Measurements from ENCODE around the gene CDH4. TPM values are rescaled to one million over a fixed set of nuclear protein-coding genes. Genes with fewer than 3 reads are reported as not detected.

The CDH4 gene
- total and polyA plus RNA-seq, 2 of the 13 experiments (the other 11 are each of a cell fraction or from before 2014, with no cell fraction given), result not detected

- H2AFZ ChIP-seq (ENCODE audit: low read length), result no peak overlapping the region
- no peaks in the 10 kb centered on the region for H3K4me1 ChIP-seq (ENCODE audit: insufficient read depth, low read length)
- intact Hi-C loops (cut with micrococcal nuclease; ENCODE audit: unreplicated experiment), result no loop called here
- H3K4me2 ChIP-seq (ENCODE audit: low read depth, low read length), result no peak overlapping the region
- no peak for TF ChIP-seq ZUFSP (CRISPR knock-in tag; IDR thresholded peaks at IDR 0.05; ENCODE audit: borderline replicate concordance)
- TF ChIP-seq FOXK1 (CRISPR knock-in tag; IDR thresholded peaks at IDR 0.05; ENCODE audit: borderline replicate concordance, low read depth), result no peak
- TF ChIP-seq RBM39 (IDR thresholded peaks at IDR 0.05; ENCODE audit: low read depth, low read length, poor library complexity, severe bottlenecking), result no peak
- TF ChIP-seq GMEB1 (CRISPR knock-in tag; IDR thresholded peaks at IDR 0.05; ENCODE audit: borderline replicate concordance), result no peak
- TF ChIP-seq MTA1 (CRISPR knock-in tag; IDR thresholded peaks at IDR 0.05; ENCODE audit: borderline replicate concordance), result no peak
- TF ChIP-seq REL (CRISPR knock-in tag; conservative IDR thresholded peaks at IDR 0.05), result no peak
- TF ChIP-seq ZNF709 (CRISPR knock-in tag; IDR thresholded peaks at IDR 0.05), result no peak
- TF ChIP-seq ZNF383 (CRISPR knock-in tag; IDR thresholded peaks at IDR 0.05; ENCODE audit: borderline replicate concordance), result no peak
- no peak for TF ChIP-seq IKZF5 (CRISPR knock-in tag; IDR thresholded peaks at IDR 0.05)
- no peak for TF ChIP-seq ZBTB25 (CRISPR knock-in tag; IDR thresholded peaks at IDR 0.05)
- ATAC-seq (no peak), FAIRE-seq (no peak), DNase-seq (ENCODE audit: low spot score) (no peak)
- no TSS peak for BruUV-seq (replicated peaks)
- no peaks in the 10 kb centered on the region for H3K36me3 ChIP-seq (replicated peaks in 1 of 2; ENCODE audit: control insufficient read depth in 1 of 2, insufficient read depth in 2 of 2, low read length in 2 of 2)
- H4K20me1 ChIP-seq (ENCODE audit: insufficient read depth, low read length), result no peaks in the 10 kb centered on the region
- H3K27ac ChIP-seq (ENCODE audit: extremely low read length, insufficient read depth, low read length), result no peak overlapping the region
- peaks cover 1 to 35% of the 10 kb centered on the region in 2 experiments; a peak in 3 of 5 replicates for H3K27me3 ChIP-seq (ENCODE audit: control insufficient read depth in 1 of 2, insufficient read depth in 2 of 2, low read length in 2 of 2)
- ChIA-PET POLR2A (no interaction called here), CTCF (ENCODE audit: low intra/inter-chr PET ratio, low total read pairs) (no interaction called here)
- H3K79me2 ChIP-seq (ENCODE audit: insufficient read depth, low read length), result no peaks in the 10 kb centered on the region
- H3K9me3 ChIP-seq (ENCODE audit: low read length), result no peaks in the 10 kb centered on the region
- H3K4me3 ChIP-seq (replicated peaks in 1 of 3; ENCODE audit: insufficient read depth in 1 of 3, low read depth in 2 of 3, low read length in 3 of 3), result no peak overlapping the region
- H3K9ac ChIP-seq (ENCODE audit: insufficient read depth, low read depth, low read length), result no peak overlapping the region
- WGBS (ENCODE audit: low lambda C conversion rate), result 11% methylated on average over 8 of the region's 8 CpGs
- in situ Hi-C loops (cut with HindIII; ENCODE audit: extremely low pct_ligation_motif_present, low pct_unique_long_range_greater_than_20kb), result no loop called here
These were observed 72.8 kb downstream of the CDH4 start for GRCh38 chr20:61324906-61325305.

Data from HepG2 (cell line).